ENCODE measurements around the gene KIAA1671. TPM values are rescaled to one million over a fixed set of nuclear protein-coding genes. Genes with fewer than 3 reads are reported as not detected.

Gene KIAA1671
- total RNA-seq, 4 donors from 2014 or later, result 7.6 to 26.1 (median 16.7) TPM

DNA sequence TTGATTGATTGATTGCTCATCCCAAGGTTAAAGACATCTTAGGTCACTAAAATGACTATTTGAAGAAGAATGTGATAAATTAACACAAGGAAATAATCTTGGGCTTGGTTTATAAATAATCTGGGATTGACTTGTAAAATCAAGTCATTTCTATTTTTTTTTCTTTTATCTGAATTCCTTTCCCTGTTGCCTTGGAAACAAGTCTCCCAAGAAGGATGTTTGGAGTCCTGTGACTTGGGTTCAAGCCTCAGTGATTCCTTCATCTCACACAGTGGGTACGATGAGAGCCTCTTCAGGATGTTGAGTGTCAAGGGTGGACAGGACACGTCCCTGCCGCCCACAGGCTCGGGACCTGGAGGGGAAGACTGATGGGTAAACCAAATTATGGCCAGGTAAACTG lies 149.0 kb downstream of the KIAA1671 start:
- TF ChIP-seq CTCF (IDR thresholded peaks at IDR 0.05) (no peak), POLR2A (IDR thresholded peaks at IDR 0.05) (no peak)
- Histone ChIP-seq H3K4me3 (no peak overlapping the region), H3K4me1 (no peaks in the 10 kb centered on the region), H3K27me3 (no peaks in the 10 kb centered on the region), H3K36me3 (no peaks in the 10 kb centered on the region), H3K27ac (no peak overlapping the region), H3K9me3 (no peaks in the 10 kb centered on the region)
- intact Hi-C loops (cut with DNase I; ENCODE audit: low total_unique reads), result no loop called here
- no peak for DNase-seq

- TF ChIP-seq POLR2A (IDR thresholded peaks at IDR 0.05), result no peak
- no peak for DNase-seq
- no peaks in the 10 kb centered on the region for H3K9me3 ChIP-seq
- no peak overlapping the region for H3K27ac ChIP-seq
- H3K4me1 ChIP-seq, result no peaks in the 10 kb centered on the region
- no peaks in the 10 kb centered on the region for H3K27me3 ChIP-seq
- H3K4me3 ChIP-seq, result no peak overlapping the region
- intact Hi-C loops (cut with DNase I; ENCODE audit: low total_unique reads), result no loop called here
- H3K36me3 ChIP-seq, result no peaks in the 10 kb centered on the region
These were observed 149.5 kb downstream of the KIAA1671 start for GRCh38 chr22:25101986-25102385.

- DNase-seq, result no peak
- H3K4me3 ChIP-seq, result no peak overlapping the region
- TF ChIP-seq CTCF (IDR thresholded peaks at IDR 0.05) (no peak), POLR2A (IDR thresholded peaks at IDR 0.05) (no peak)
- no peaks in the 10 kb centered on the region for H3K27me3 ChIP-seq
- no peaks in the 10 kb centered on the region for H3K36me3 ChIP-seq
- no peaks in the 10 kb centered on the region for H3K9me3 ChIP-seq
- intact Hi-C loops (cut with DNase I; ENCODE audit: low total_unique reads), result no loop called here
- no peak overlapping the region for H3K27ac ChIP-seq
- H3K4me1 ChIP-seq, result no peaks in the 10 kb centered on the region
These were observed 150.2 kb downstream of the KIAA1671 start for GRCh38 chr22:25102722-25103121.

DNA sequence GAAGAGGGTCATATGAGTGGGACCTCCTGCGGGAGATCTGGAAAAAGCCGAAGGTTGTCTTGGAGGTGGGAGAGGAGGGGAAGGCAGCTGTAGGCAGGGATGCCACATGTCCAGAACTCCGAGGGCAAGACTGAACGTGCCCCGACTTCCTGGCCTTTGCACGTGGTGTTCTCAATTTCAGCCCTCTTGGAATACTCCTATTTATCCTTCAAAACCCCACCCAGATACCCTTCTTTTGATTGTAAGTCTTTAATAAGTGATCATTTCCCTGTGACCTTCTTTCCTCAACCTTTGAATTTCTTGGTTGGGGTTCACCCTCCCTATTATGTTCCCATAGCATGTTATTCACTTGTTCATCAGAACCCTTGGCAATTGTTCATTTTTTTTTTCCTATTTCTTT lies 151.9 kb downstream of the KIAA1671 start:
- no peak for TF ChIP-seq POLR2A (IDR thresholded peaks at IDR 0.05)
- no peak for TF ChIP-seq CTCF (IDR thresholded peaks at IDR 0.05)
- Histone ChIP-seq H3K4me3 (no peak overlapping the region), H3K4me1 (no peaks in the 10 kb centered on the region), H3K27ac (no peak overlapping the region), H3K27me3 (no peaks in the 10 kb centered on the region), H3K36me3 (no peaks in the 10 kb centered on the region), H3K9me3 (peaks cover 0 to 5% of the 10 kb centered on the region in 2 donors)
- no peak for DNase-seq
- intact Hi-C loops (cut with DNase I; ENCODE audit: low total_unique reads), result no loop called here

DNA sequence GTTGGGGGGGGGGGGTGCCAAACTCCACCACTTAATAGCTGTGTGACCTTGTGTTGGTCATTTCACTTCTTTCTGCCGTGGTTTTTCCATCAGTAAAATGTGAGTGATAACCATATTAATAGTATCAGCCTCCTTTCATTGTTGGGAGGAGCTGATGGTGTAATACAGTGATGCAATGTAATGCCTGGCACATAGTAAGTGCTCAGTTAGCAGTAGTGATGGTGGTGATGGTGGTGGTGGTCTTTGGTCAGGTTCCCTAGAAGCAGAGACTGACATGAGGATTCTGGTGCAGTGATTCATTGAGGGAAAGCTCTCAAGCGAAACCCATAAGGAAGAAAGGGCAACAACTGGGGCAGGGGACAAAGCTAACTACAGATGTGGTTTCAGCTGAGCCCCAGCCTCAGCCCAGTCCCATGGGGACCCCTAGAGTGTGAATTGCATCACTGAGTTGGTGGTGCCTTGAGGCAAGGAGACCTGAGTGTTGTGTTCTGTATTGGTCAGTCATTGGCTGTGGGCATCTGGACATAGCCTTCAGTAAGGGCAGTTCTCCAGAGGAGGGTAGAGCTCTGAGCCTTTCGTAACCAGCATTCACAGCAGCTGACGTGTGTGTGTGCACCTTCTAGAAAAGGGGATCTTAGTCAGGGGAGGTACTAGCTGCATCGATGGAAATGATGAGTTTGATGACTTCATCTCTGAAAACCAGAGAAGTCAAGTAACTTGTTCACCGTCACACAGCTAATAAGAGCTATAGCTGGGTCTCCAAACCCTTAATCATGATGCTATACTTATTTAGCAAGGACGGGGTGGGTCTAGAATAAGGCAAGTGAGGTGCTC lies 153.5 kb downstream of the KIAA1671 start:
- H3K27ac ChIP-seq, result no peak overlapping the region
- H3K9me3 ChIP-seq, result peaks cover 0 to 5% of the 10 kb centered on the region in 2 donors
- H3K4me3 ChIP-seq, result no peak overlapping the region
- intact Hi-C loops (cut with DNase I; ENCODE audit: low total_unique reads), result no loop called here
- H3K36me3 ChIP-seq, result no peaks in the 10 kb centered on the region
- TF ChIP-seq POLR2A (IDR thresholded peaks at IDR 0.05) (no peak), CTCF (IDR thresholded peaks at IDR 0.05) (no peak)
- H3K4me1 ChIP-seq, result no peaks in the 10 kb centered on the region
- H3K27me3 ChIP-seq, result no peaks in the 10 kb centered on the region
- no peak for DNase-seq
